ENCODE results near the gene ADCY5.

DNA sequence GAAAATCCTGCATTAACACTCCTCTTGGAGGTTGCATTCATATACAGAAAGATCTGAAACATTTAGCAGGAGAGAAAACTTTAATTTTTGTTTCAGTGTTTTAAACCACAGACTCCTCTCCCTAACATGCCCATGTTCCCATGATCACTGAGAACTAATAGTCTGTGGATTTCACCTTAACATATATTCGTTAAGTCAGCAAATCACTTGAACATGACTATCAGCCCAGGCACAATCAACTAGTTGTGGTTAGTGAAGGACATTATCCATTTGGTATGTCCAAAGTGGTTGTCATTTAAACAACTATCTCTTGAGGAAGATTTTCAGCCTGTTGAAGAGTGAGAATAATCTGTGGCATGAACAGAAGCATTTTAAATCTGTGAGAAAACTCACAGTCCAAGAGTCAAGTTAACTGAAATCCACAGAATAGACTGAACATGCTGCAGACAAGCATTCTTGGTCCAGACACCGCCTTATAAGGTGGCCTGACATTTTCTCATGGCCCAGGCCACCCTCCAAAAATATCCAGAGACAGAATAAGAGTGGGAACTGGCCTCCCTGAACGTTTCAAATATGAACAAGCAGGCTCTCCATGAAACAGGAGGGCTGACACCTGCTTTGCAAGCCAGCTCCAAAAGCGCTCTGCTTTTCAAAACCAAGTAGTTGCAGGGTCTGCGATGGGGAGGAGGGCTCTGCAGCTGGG is 39.9 kb upstream of the ADCY5 start:
- no peak for TF ChIP-seq CTCF (IDR thresholded peaks at IDR 0.05; ENCODE audit: poor library complexity)
- no peak for TF ChIP-seq EZH2phosphoT487 (IDR thresholded peaks at IDR 0.05; ENCODE audit: low read depth, severe bottlenecking, unreplicated experiment)
